Endothelial cell of umbilical vein (primary cell): Measurements from ENCODE around the gene ZNF283. TPM values are rescaled to one million over a fixed set of nuclear protein-coding genes. Genes with fewer than 3 reads are reported as not detected.

ENCODE experiments used
- BruUV-seq: library from RNA; stranded (reverse); fragments of 400-500 nt; replicated peaks from 2 replicates; lab custom pipeline; 2021; lab: Mats Ljungman, UMichigan
- CTCF ChIA-PET: fragments of 300-600, 350-600 bp; sonication (Branson Sonifier 250); formaldehyde crosslinking; loops from one replicate; lab custom pipeline; 2021; ENCODE audit warnings: antibody characterized with exemption, inconsistent platforms; lab: Charles Lee
- POLR2A ChIA-PET: fragments of 300-600, 350-600 bp; sonication (Branson Sonifier 250); formaldehyde crosslinking; loops from one replicate; lab custom pipeline; 2021; ENCODE audit warnings: antibody characterized with exemption, inconsistent platforms; lab: Charles Lee
- DNase-seq: peaks from one replicate; pipeline ENCODE4 v3.0.0-alpha.2; 2011; ENCODE audit warnings: low read depth, low spot score
- FAIRE-seq: peaks from 2 replicates; lab custom pipeline; 2011; peaks lifted over from hg19 to GRCh38; lab: Jason Lieb, UNC
- H2AFZ ChIP-seq: 2 replicates; pipeline ENCODE4 v1.6.0; 2012; ENCODE audit warnings: low read depth, low read length, control low read depth, inconsistent platforms
- H3K27ac ChIP-seq: 2 replicates; pipeline ENCODE4 v1.5.1; 2011; ENCODE audit warnings: low read depth, mild to moderate bottlenecking, control low read depth, low read length, moderate library complexity; ENCODE audit not compliant: insufficient read depth
- H3K27me3 ChIP-seq, 2 experiments: 2 replicates each; pipeline versions ENCODE4 v1.6.0 to v1.6.1; 2011; ENCODE audit warnings: low read length in 2 of 2, mixed read lengths in 1 of 2; ENCODE audit not compliant: control insufficient read depth in 2 of 2, insufficient read depth in 2 of 2
- H3K36me3 ChIP-seq, 2 experiments: 2 replicates in 1 of 2; 3 replicates in 1 of 2; pipeline ENCODE4 v1.5.1; 2011; ENCODE audit warnings: low read length in 2 of 2, mild to moderate bottlenecking in 1 of 2, moderate library complexity in 1 of 2; ENCODE audit not compliant: control insufficient read depth in 2 of 2, insufficient read depth in 2 of 2; ENCODE audit errors: extremely low read depth in 1 of 2
- H3K4me1 ChIP-seq: 3 replicates; pipeline ENCODE4 v1.5.1; 2011; ENCODE audit warnings: mild to moderate bottlenecking, low read length; ENCODE audit not compliant: control insufficient read depth, insufficient read depth; ENCODE audit errors: extremely low read depth
- H3K4me2 ChIP-seq: 2 replicates; pipeline ENCODE4 v1.6.1; 2011; ENCODE audit warnings: low read length, control low read depth, mixed read lengths; ENCODE audit not compliant: insufficient read depth
- H3K4me3 ChIP-seq, 3 experiments: fragments of 200-600 bp in 1 of 3; sonication (generic), shearing (Covaris generic) in 1 of 3; replicated peaks in 1 of 3; 2 replicates each; pipeline ENCODE4 v1.5.1; 2011 to 2016; ENCODE audit warnings: control low read depth in 3 of 3, low read length in 3 of 3, mild to moderate bottlenecking in 2 of 3, inconsistent platforms in 1 of 3, low read depth in 1 of 3, moderate library complexity in 1 of 3; ENCODE audit not compliant: insufficient read depth in 1 of 3
- H3K79me2 ChIP-seq: 2 replicates; pipeline ENCODE4 v1.6.0; 2012; ENCODE audit warnings: low read length, inconsistent platforms; ENCODE audit not compliant: control insufficient read depth, insufficient read depth
- H3K9ac ChIP-seq: replicated peaks from 2 replicates; pipeline ENCODE3; 2011; ENCODE audit warnings: low read length, control low read depth; ENCODE audit not compliant: insufficient read depth; ENCODE audit errors: extremely low read depth
- H3K9me1 ChIP-seq: replicated peaks from 3 replicates; pipeline ENCODE4 v1.6.0; 2011; ENCODE audit warnings: mild to moderate bottlenecking, low read length; ENCODE audit not compliant: control insufficient read depth, insufficient read depth; ENCODE audit errors: extremely low read depth
- H3K9me3 ChIP-seq: replicated peaks from 2 replicates; pipeline ENCODE4 v1.5.1; 2012; ENCODE audit warnings: low read length, inconsistent platforms; ENCODE audit not compliant: control insufficient read depth, insufficient read depth
- H4K20me1 ChIP-seq: replicated peaks from 2 replicates; pipeline ENCODE3; 2011; ENCODE audit warnings: mild to moderate bottlenecking, low read length; ENCODE audit not compliant: control insufficient read depth, insufficient read depth; ENCODE audit errors: extremely low read depth
- CTCF ChIP-seq, 2 donors: IDR thresholded peaks; 1 replicate in 1 of 2; 2 replicates in 1 of 2; pipeline ENCODE4 v1.5.1; 2011; ENCODE audit warnings: low read length in 2 of 2, mild to moderate bottlenecking in 2 of 2, moderate library complexity in 2 of 2, control low read depth in 1 of 2, inconsistent platforms in 1 of 2, low read depth in 1 of 2; ENCODE audit not compliant: insufficient read depth in 1 of 2; ENCODE audit errors: extremely low read depth in 1 of 2
- EZH2 ChIP-seq: IDR thresholded peaks from 2 replicates; pipeline ENCODE4 v1.6.1; 2012; ENCODE audit warnings: borderline replicate concordance, low read depth, mild to moderate bottlenecking, moderate library complexity, low read length, inconsistent platforms; ENCODE audit not compliant: severe bottlenecking
- FOS ChIP-seq: IDR thresholded peaks from 2 replicates; pipeline ENCODE4 v1.6.1; 2011; ENCODE audit warnings: mild to moderate bottlenecking, low read length, moderate library complexity, borderline replicate concordance; ENCODE audit not compliant: insufficient read depth
- GATA2 ChIP-seq: IDR thresholded peaks from 2 replicates; pipeline ENCODE4 v1.7.0; 2011; ENCODE audit warnings: low read depth, mild to moderate bottlenecking, moderate library complexity, mixed read lengths, low read length; ENCODE audit not compliant: insufficient read length, insufficient read depth
- JUN ChIP-seq: IDR thresholded peaks from 2 replicates; pipeline ENCODE4 v1.6.1; 2011; ENCODE audit warnings: borderline replicate concordance, low read depth; ENCODE audit not compliant: insufficient read length, insufficient read depth
- MAX ChIP-seq: IDR thresholded peaks from 2 replicates; pipeline ENCODE4 v1.6.1; 2011; ENCODE audit not compliant: insufficient read depth, insufficient read length
- MYC ChIP-seq: IDR thresholded peaks from one replicate; pipeline ENCODE4 v1.6.1; 2011; ENCODE audit warnings: mild to moderate bottlenecking, low read depth, low read length
- POLR2A ChIP-seq: IDR thresholded peaks from 2 replicates; pipeline ENCODE4 v1.6.1; 2012; ENCODE audit warnings: low read depth, mild to moderate bottlenecking, control low read depth, low read length
- POLR2AphosphoS5 ChIP-seq: IDR thresholded peaks from 2 replicates; pipeline ENCODE4 v1.6.1; 2012; ENCODE audit warnings: low read depth, mild to moderate bottlenecking, control low read depth, low read length, moderate library complexity; ENCODE audit not compliant: insufficient read depth
- dilution Hi-C: fragments of 300-500 bp; cut with MboI; formaldehyde crosslinking; loops from one replicate; pipeline ENCODE4 v1.15.0; 2019; ENCODE audit warnings: low sequenced_read_pairs; ENCODE audit not compliant: extremely low pct_ligation_motif_present
- intact Hi-C: fragments of 100-400 bp; cut with micrococcal nuclease; formaldehyde crosslinking; loops from one replicate; pipeline ENCODE4 v1.10.0; 2022
- polyA plus RNA-seq, 4 experiments: library from polyadenylated mRNA; depleted of rRNA in 3 of 4; stranded (reverse) in 3 of 4; unstranded in 1 of 4; fragments of >200 nt; gene quantifications; 2 replicates each; pipeline versions ENCODE4 v1.2.1 to v1.2.3, GENCODE V29; 2011 to 2012; ENCODE audit warnings: missing spikeins in 1 of 4
- total RNA-seq: library from RNA; stranded (reverse); gene quantifications from 2 replicates; pipeline ENCODE4 v1.2.3, GENCODE V29; 2021

Gene ZNF283
- total and polyA plus RNA-seq, 2 donors (not counting 3 experiments of a cell fraction or from before 2014, with no cell fraction given), result 1.9 to 10.7 TPM

GRCh38 chr19:43812688-43813087 lies 14.4 kb upstream of the ZNF283 start:
- Histone ChIP-seq H3K9ac (no peak overlapping the region), H3K79me2 (no peaks in the 10 kb centered on the region), H3K9me1 (no peaks in the 10 kb centered on the region), H3K36me3 (no peaks in the 10 kb centered on the region), H2AFZ (no peak overlapping the region), H3K27ac (no peak overlapping the region), H4K20me1 (no peaks in the 10 kb centered on the region), H3K4me1 (no peaks in the 10 kb centered on the region), H3K4me3 (no peak overlapping the region), H3K4me2 (no peak overlapping the region), H3K9me3 (no peaks in the 10 kb centered on the region), H3K27me3 (no peaks in the 10 kb centered on the region)
- FAIRE-seq, result no peak
- no TSS peak for BruUV-seq
- intact Hi-C loops (no loop called here), dilution Hi-C loops (no loop called here)
- TF ChIP-seq POLR2A, result no peak
- TF ChIP-seq GATA2, result no peak
- no peak for TF ChIP-seq EZH2
- TF ChIP-seq FOS, result no peak
- TF ChIP-seq MAX, result no peak
- no peak for TF ChIP-seq CTCF (IDR thresholded peaks at IDR 0.05; ENCODE audit: extremely low read depth in 1 of 2, insufficient read depth in 1 of 2, low read depth in 1 of 2, low read length in 2 of 2)
- no peak for TF ChIP-seq MYC
- TF ChIP-seq JUN, result no peak
- TF ChIP-seq POLR2AphosphoS5, result no peak
- POLR2A ChIA-PET, result no interaction called here
- no peak for DNase-seq
- CTCF ChIA-PET, result interaction anchor here (1.5 to 1.6 kb wide), 2 partner anchors 38 to 68 kb away, joined by 3 to 5 read pairs; no protein-coding TSS in a partner anchor
